Upper lobe of left lung (tissue), 4 donors: ENCODE results near the gene CMKLR1.

Experiments used
- CTCF ChIP-seq, 6 experiments: fragments of 450-650 bp in 4 of 6; fragments of 200-600 bp in 2 of 6; sonication (generic) in 2 of 6; IDR thresholded peaks; one replicate each; pipeline ENCODE4 v1.5.1; 2016 to 2019; ENCODE audit warnings: antibody characterized with exemption in 6 of 6
- POLR2AphosphoS5 ChIP-seq, 2 donors: sonication (generic); formaldehyde crosslinking; IDR thresholded peaks; one replicate each; pipeline ENCODE4 v1.5.1; 2017; ENCODE audit warnings: antibody characterized with exemption in 2 of 2

GRCh38 chr12:108315486-108316105 is 23.5 kb downstream of the CMKLR1 start:
- TF ChIP-seq CTCF (IDR thresholded peaks at IDR 0.05) (no peak), POLR2AphosphoS5 (IDR thresholded peaks at IDR 0.05) (no peak)
